PFSK-1 (cell line): ENCODE measurements around the gene FAXDC2.

Experiments
- FOXP2 ChIP-seq: optimal IDR thresholded peaks from 2 replicates; pipeline ENCODE3; 2011; ENCODE audit warnings: borderline replicate concordance, control low read depth, inconsistent platforms; ENCODE audit not compliant: insufficient read depth; ENCODE audit errors: extremely low read length, extremely low read depth
- POLR2AphosphoS5 ChIP-seq: IDR thresholded peaks from 2 replicates; pipeline ENCODE4 v1.6.1; 2012; ENCODE audit warnings: low read depth, mild to moderate bottlenecking, control low read depth, low read length, moderate library complexity
- REST ChIP-seq, 2 experiments: IDR thresholded peaks; 2 replicates each; pipeline versions ENCODE4 v1.6.1 to v1.8.0; 2011 to 2012; ENCODE audit warnings: low read depth in 2 of 2, low read length in 2 of 2, control low read depth in 1 of 2, inconsistent platforms in 1 of 2, mild to moderate bottlenecking in 1 of 2, moderate library complexity in 1 of 2; ENCODE audit not compliant: insufficient read depth in 1 of 2
- SIN3A ChIP-seq: IDR thresholded peaks from 2 replicates; pipeline ENCODE4 v1.6.1; 2012; ENCODE audit warnings: mild to moderate bottlenecking, low read length, moderate library complexity, borderline replicate concordance; ENCODE audit not compliant: insufficient read depth
- TAF1 ChIP-seq: IDR thresholded peaks from 2 replicates; pipeline ENCODE4 v1.6.1; 2012; ENCODE audit warnings: low read length, control low read depth, borderline replicate concordance; ENCODE audit not compliant: insufficient read depth

Gene FAXDC2

GRCh38 chr5:154818471-154819116 is 31.8 kb downstream of the FAXDC2 start:
- TF ChIP-seq SIN3A (no peak), POLR2AphosphoS5 (no peak; the same call in 1 of the 2 replicates), REST (IDR thresholded peaks at IDR 0.05; ENCODE audit: insufficient read depth in 1 of 2, low read depth in 2 of 2, low read length in 2 of 2) (no peak), TAF1 (no peak), FOXP2 (no peak)

GRCh38 chr5:154817815-154818214 is 32.6 kb downstream of the FAXDC2 start:
- TF ChIP-seq TAF1: no peak

- TF ChIP-seq REST (IDR thresholded peaks at IDR 0.05; ENCODE audit: insufficient read depth in 1 of 2, low read depth in 2 of 2, low read length in 2 of 2): no peak
- TF ChIP-seq FOXP2: no peak
- TF ChIP-seq POLR2AphosphoS5: no peak
- no peak for TF ChIP-seq TAF1
Measured at GRCh38 chr5:154816891-154817492, 33.4 kb downstream of the FAXDC2 start.

- TF ChIP-seq SIN3A: no peak
- TF ChIP-seq FOXP2: no peak
- no peak for TF ChIP-seq REST (IDR thresholded peaks at IDR 0.05; ENCODE audit: insufficient read depth in 1 of 2, low read depth in 2 of 2, low read length in 2 of 2)
- TF ChIP-seq POLR2AphosphoS5: no peak
- TF ChIP-seq TAF1: no peak
Measured at GRCh38 chr5:154815684-154816247, 34.6 kb downstream of the FAXDC2 start.

GRCh38 chr5:154815025-154815424 is 35.4 kb downstream of the FAXDC2 start:
- no peak for TF ChIP-seq POLR2AphosphoS5

GRCh38 chr5:154813736-154814135 is 36.7 kb downstream of the FAXDC2 start:
- TF ChIP-seq SIN3A (no peak), REST (IDR thresholded peaks at IDR 0.05; ENCODE audit: insufficient read depth in 1 of 2, low read depth in 2 of 2, low read length in 2 of 2) (no peak), POLR2AphosphoS5 (no peak), TAF1 (no peak), FOXP2 (no peak)
